ENCODE data around the gene CTXN3. TPM values are rescaled to one million over a fixed set of nuclear protein-coding genes. Genes with fewer than 3 reads are reported as not detected.

CTXN3 gene
- total RNA-seq, 1 donor from 2014 or later: not detected

GRCh38 chr5:127602481-127602880 lies 46.4 kb upstream of the CTXN3 start:
- Histone ChIP-seq H3K36me3 (no peaks in the 10 kb centered on the region), H3K4me3 (no peak overlapping the region), H3K9me3 (replicated peaks) (no peaks in the 10 kb centered on the region), H3K4me1 (peaks cover 4% of the 10 kb centered on the region), H3K27me3 (ENCODE audit: low read depth) (no peaks in the 10 kb centered on the region), H3K27ac (replicated peaks) (no peak overlapping the region)
- DNase-seq: no peak
- intact Hi-C loops (cut with micrococcal nuclease): no loop called here
- TF ChIP-seq, protein P1, sequence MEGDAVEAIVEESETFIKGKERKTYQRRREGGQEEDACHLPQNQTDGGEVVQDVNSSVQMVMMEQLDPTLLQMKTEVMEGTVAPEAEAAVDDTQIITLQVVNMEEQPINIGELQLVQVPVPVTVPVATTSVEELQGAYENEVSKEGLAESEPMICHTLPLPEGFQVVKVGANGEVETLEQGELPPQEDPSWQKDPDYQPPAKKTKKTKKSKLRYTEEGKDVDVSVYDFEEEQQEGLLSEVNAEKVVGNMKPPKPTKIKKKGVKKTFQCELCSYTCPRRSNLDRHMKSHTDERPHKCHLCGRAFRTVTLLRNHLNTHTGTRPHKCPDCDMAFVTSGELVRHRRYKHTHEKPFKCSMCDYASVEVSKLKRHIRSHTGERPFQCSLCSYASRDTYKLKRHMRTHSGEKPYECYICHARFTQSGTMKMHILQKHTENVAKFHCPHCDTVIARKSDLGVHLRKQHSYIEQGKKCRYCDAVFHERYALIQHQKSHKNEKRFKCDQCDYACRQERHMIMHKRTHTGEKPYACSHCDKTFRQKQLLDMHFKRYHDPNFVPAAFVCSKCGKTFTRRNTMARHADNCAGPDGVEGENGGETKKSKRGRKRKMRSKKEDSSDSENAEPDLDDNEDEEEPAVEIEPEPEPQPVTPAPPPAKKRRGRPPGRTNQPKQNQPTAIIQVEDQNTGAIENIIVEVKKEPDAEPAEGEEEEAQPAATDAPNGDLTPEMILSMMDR (IDR thresholded peaks at IDR 0.05; ENCODE audit: borderline replicate concordance): no peak

GRCh38 chr5:127602896-127603844 lies 45.7 kb upstream of the CTXN3 start:
- Histone ChIP-seq H3K9me3 (replicated peaks) (no peaks in the 10 kb centered on the region), H3K36me3 (no peaks in the 10 kb centered on the region), H3K27me3 (ENCODE audit: low read depth) (no peaks in the 10 kb centered on the region), H3K4me1 (peaks cover 4% of the 10 kb centered on the region), H3K27ac (replicated peaks) (no peak overlapping the region), H3K4me3 (no peak overlapping the region)
- DNase-seq: no peak
- intact Hi-C loops (cut with micrococcal nuclease): no loop called here
- TF ChIP-seq, protein P1 (IDR thresholded peaks at IDR 0.05; ENCODE audit: borderline replicate concordance): no peak

DNA sequence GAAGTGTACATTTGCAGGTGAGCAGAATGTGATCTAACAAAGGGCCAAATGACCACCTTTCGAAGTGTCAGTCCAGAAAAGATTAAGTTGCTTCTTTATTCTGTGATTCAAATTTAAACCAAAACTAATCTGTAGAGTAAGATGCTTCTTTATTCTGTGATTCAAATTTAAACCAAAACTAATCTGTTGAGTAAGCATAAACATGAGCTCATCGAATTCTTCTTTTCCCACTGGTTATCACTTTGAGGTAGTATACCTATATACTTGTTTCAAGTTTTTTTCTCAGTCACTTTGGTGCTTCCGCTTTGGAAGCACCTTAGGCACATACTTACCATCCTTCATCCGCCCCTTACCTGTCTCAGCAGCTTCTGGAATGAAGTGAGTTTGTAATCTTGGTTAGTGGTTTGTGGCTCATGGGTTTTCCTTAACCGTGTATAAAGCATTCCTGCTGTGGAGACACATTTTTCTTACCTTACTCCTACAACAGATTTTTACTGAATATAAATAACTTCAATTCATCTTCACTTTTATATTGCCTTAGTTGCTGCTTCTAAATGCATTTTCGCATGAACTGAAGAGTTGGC lies 40.7 kb upstream of the CTXN3 start:
- no peak for DNase-seq
- Histone ChIP-seq H3K27me3 (ENCODE audit: low read depth) (no peaks in the 10 kb centered on the region), H3K4me1 (peaks cover 3% of the 10 kb centered on the region), H3K4me3 (no peak overlapping the region), H3K9me3 (replicated peaks) (no peaks in the 10 kb centered on the region), H3K36me3 (no peaks in the 10 kb centered on the region), H3K27ac (replicated peaks) (no peak overlapping the region)
- intact Hi-C loops (cut with micrococcal nuclease): no loop called here
- TF ChIP-seq, protein P1 (IDR thresholded peaks at IDR 0.05; ENCODE audit: borderline replicate concordance): no peak

DNA sequence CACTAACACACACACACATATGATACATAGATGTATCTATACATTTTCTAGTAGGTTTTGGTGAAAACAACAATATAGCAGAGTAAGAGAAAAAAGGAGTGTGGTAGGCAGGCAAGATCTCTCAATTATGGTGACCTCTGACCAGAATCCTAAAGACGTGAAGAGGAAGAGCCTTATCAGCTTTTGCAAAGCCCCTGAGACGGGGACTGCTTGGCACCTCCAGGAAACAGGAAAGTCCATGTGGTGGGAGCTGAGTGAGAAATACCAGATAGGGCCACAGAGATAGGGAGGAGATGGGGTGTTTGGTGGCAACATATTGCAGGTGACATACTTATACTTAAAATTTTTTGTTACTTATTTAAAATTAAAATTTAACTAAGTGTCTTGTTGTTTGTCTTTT lies 39.9 kb upstream of the CTXN3 start:
- Histone ChIP-seq H3K4me1 (no peaks in the 10 kb centered on the region), H3K4me3 (no peak overlapping the region), H3K27ac (replicated peaks) (no peak overlapping the region), H3K36me3 (no peaks in the 10 kb centered on the region), H3K9me3 (replicated peaks) (no peaks in the 10 kb centered on the region), H3K27me3 (ENCODE audit: low read depth) (no peaks in the 10 kb centered on the region)
- DNase-seq: no peak
- intact Hi-C loops (cut with micrococcal nuclease): no loop called here
- TF ChIP-seq, protein P1 (IDR thresholded peaks at IDR 0.05; ENCODE audit: borderline replicate concordance): no peak

GRCh38 chr5:127609957-127610356 lies 38.9 kb upstream of the CTXN3 start:
- intact Hi-C loops (cut with micrococcal nuclease): no loop called here
- H3K27ac ChIP-seq (replicated peaks): no peak overlapping the region
- no peaks in the 10 kb centered on the region for H3K4me1 ChIP-seq
- no peaks in the 10 kb centered on the region for H3K36me3 ChIP-seq
- no peaks in the 10 kb centered on the region for H3K27me3 ChIP-seq (ENCODE audit: low read depth)
- TF ChIP-seq, protein P1 (IDR thresholded peaks at IDR 0.05; ENCODE audit: borderline replicate concordance): no peak
- no peak overlapping the region for H3K4me3 ChIP-seq
- no peaks in the 10 kb centered on the region for H3K9me3 ChIP-seq (replicated peaks)
- DNase-seq: no peak

Data from left ventricle myocardium inferior (tissue), 1 donor.